ENCODE measurements around the gene MAGEF1.

The MAGEF1 gene

DNA sequence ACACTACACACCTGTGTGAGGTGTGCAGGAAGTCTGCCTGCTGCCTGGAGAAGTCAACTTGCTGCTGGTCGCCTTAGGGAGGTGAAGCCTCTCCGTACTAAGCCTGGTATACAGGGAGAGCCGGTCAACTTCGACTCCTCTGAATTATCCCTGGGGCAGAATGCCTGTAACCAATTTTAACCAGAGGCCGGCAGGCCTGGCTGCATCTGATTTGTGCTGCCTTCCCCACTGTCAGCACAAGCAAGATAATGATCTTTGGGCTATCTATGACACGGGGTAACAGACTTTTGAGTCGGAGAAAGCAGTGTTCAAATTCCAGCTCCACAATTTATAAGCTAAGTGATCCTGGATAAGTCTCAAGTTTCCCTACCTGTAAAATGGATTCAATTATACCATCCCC, 42.3 kb downstream of the MAGEF1 start:
- Histone ChIP-seq H3K4me1 (ENCODE audit: insufficient read depth, low read length) (no peaks in the 10 kb centered on the region), H3K4me3 (ENCODE audit: low read length) (no peak overlapping the region), H3K36me3 (ENCODE audit: insufficient read depth, low read depth, low read length) (no peaks in the 10 kb centered on the region), H3K9me3 (ENCODE audit: insufficient read depth, low read depth, low read length) (no peaks in the 10 kb centered on the region), H3K9ac (ENCODE audit: low read depth, low read length) (no peak overlapping the region), H3K27me3 (ENCODE audit: insufficient read depth, low read length) (no peaks in the 10 kb centered on the region), H3K27ac (ENCODE audit: low read length) (no peak overlapping the region)

DNA sequence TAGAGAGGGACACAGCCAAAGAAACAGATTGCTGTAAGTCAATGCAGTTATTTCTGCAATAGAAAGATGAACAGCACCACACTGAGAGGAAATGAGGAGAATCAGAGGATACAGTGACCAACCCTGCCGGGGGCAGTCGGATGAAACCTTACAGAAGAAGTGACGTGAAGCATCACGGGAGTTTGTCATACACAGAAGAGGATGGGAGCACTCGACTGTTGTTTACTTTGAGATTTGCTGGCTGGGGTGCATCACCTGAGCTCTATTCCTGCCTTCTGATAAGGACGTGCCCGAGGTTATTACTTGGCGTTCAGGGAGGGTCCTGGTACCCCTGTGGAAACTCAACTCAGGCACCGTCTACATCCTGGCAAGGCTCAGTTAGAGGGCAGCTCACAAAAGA, 45.4 kb downstream of the MAGEF1 start:
- Histone ChIP-seq H3K27ac (ENCODE audit: low read length) (no peak overlapping the region), H3K36me3 (ENCODE audit: insufficient read depth, low read depth, low read length) (no peaks in the 10 kb centered on the region), H3K4me3 (ENCODE audit: low read length) (no peak overlapping the region), H3K9me3 (ENCODE audit: insufficient read depth, low read depth, low read length) (no peaks in the 10 kb centered on the region), H3K4me1 (ENCODE audit: insufficient read depth, low read length) (no peaks in the 10 kb centered on the region; the same call in 1 of the 2 replicates), H3K9ac (ENCODE audit: low read depth, low read length) (no peak overlapping the region), H3K27me3 (ENCODE audit: insufficient read depth, low read length) (no peaks in the 10 kb centered on the region)

DNA sequence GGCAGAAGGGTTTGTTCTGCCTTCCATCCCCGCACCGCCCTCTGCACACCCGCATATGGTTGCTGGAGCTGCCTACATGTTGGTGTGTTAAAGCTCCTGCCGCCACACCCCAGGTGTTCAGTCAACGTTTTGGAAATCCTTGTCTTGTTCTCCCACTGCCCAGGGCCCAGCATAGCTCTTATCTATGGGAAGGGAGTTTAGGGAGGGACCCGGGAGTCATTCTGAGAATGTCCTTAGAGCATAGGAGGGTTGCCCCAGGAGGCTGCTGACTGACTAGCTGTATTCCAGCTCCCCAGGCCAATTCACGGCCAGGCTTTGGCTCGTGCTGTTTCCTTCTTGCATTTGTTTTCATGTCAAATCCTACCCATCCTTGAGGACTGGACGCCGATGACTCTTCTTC, 46.8 kb downstream of the MAGEF1 start:
- no peaks in the 10 kb centered on the region; the same call in 1 of the 2 replicates for H3K4me1 ChIP-seq (ENCODE audit: insufficient read depth, low read length)
- H3K9ac ChIP-seq (ENCODE audit: low read depth, low read length) = no peak overlapping the region
- H3K27me3 ChIP-seq (ENCODE audit: insufficient read depth, low read length) = no peaks in the 10 kb centered on the region
- no peak overlapping the region for H3K4me3 ChIP-seq (ENCODE audit: low read length)
- no peaks in the 10 kb centered on the region for H3K36me3 ChIP-seq (ENCODE audit: insufficient read depth, low read depth, low read length)
- no peaks in the 10 kb centered on the region for H3K9me3 ChIP-seq (ENCODE audit: insufficient read depth, low read depth, low read length)
- H3K27ac ChIP-seq (ENCODE audit: low read length) = no peak overlapping the region

DNA sequence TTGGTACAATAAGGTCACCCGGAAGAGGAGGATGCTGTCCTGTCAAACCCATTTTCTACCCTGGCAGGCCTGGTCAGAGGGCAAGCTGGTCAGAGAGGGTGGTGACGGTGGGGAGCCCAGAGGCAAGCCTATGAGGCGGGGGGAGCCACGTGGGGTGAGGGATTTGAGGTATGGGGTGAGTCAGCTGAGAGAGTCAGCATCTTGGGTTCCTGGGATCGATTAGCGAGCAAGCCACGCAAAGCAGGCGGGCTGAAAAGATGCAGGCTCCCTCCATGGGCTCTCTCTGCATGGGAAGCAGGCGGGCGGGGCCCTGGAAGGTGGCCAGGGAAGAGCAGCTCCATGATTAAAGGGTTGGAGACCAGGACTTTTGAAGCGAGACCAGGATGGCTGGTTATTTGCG, 48.1 kb downstream of the MAGEF1 start:
- Histone ChIP-seq H3K4me3 (ENCODE audit: low read length) (no peak overlapping the region), H3K36me3 (ENCODE audit: insufficient read depth, low read depth, low read length) (no peaks in the 10 kb centered on the region), H3K27ac (ENCODE audit: low read length) (no peak overlapping the region), H3K9ac (ENCODE audit: low read depth, low read length) (no peak overlapping the region), H3K4me1 (ENCODE audit: insufficient read depth, low read length) (peaks cover 8% of the 10 kb centered on the region; the same call in 1 of the 2 replicates), H3K27me3 (ENCODE audit: insufficient read depth, low read length) (no peaks in the 10 kb centered on the region), H3K9me3 (ENCODE audit: insufficient read depth, low read depth, low read length) (no peaks in the 10 kb centered on the region)

DNA sequence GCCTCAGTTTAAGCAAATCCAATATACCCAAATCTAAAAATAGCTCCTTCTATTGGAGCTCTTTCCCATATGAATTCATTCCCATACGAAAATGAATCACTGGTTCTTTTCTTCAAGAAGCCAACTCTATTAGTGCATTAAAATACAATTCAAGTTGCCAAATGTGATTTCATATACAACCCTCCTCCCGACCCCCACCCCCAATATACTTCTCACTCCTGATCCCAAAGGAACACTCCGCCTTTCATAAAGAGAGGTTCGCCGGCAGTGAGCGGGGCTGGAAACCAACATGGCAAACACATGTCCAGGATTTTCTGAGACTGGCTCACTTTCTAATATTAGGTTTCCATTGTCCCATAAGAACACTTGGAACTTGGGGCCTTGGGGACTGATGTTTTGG, 48.5 kb downstream of the MAGEF1 start:
- Histone ChIP-seq H3K9me3 (ENCODE audit: insufficient read depth, low read depth, low read length) (no peaks in the 10 kb centered on the region), H3K36me3 (ENCODE audit: insufficient read depth, low read depth, low read length) (no peaks in the 10 kb centered on the region), H3K27ac (ENCODE audit: low read length) (no peak overlapping the region), H3K9ac (ENCODE audit: low read depth, low read length) (no peak overlapping the region), H3K27me3 (ENCODE audit: insufficient read depth, low read length) (no peaks in the 10 kb centered on the region), H3K4me1 (ENCODE audit: insufficient read depth, low read length) (peaks cover 12% of the 10 kb centered on the region; the same call in 1 of the 2 replicates), H3K4me3 (ENCODE audit: low read length) (no peak overlapping the region)

DNA sequence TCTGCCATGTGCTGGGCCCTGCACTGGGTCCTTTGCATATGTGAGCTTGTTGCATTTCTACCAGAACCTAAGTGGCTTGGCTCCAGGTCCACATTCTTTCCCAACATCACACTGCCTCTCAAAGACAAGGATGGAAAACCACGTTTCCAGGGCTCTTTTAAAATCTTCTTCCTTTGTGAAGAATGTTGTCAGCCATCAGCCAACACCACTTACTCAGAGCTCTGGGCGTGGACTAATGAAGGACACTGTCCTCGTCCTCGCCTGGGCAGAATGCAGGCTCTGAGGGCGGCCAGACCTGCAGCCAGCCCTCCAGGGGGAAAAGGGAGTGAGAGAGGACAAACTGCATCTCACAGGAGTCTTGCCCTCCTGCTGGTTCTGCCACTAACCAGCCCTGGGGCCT, 49.7 kb downstream of the MAGEF1 start:
- H3K9me3 ChIP-seq (ENCODE audit: insufficient read depth, low read depth, low read length) = no peaks in the 10 kb centered on the region
- H3K27me3 ChIP-seq (ENCODE audit: insufficient read depth, low read length) = no peaks in the 10 kb centered on the region
- H3K36me3 ChIP-seq (ENCODE audit: insufficient read depth, low read depth, low read length) = no peaks in the 10 kb centered on the region
- no peak overlapping the region for H3K9ac ChIP-seq (ENCODE audit: low read depth, low read length)
- H3K4me1 ChIP-seq (ENCODE audit: insufficient read depth, low read length) = peaks cover 18% of the 10 kb centered on the region
- H3K4me3 ChIP-seq (ENCODE audit: low read length) = no peak overlapping the region
- no peak overlapping the region for H3K27ac ChIP-seq (ENCODE audit: low read length)

DNA sequence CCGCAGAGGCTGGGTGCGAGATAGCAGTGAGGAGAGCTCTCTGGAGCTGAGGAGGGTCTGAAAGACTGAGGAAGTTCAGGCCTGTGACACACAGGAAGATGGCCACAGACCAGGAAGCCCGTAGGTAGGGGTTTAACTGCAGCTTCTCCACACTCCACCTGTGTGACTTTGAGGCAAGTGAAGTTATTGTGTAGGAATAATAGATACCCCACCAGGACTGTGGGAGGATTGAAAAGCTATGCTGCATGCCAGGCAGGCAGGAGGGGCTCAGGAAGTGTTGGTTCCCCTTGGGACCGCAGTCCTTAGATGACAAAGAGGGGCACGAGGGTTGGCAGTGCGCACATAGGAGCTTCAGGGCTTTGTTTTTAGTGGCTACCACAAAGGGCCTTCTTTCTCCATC, 50.9 kb downstream of the MAGEF1 start:
- Histone ChIP-seq H3K9ac (ENCODE audit: low read depth, low read length) (no peak overlapping the region), H3K9me3 (ENCODE audit: insufficient read depth, low read depth, low read length) (no peaks in the 10 kb centered on the region), H3K27ac (ENCODE audit: low read length) (no peak overlapping the region), H3K4me1 (ENCODE audit: insufficient read depth, low read length) (peaks cover 25% of the 10 kb centered on the region), H3K27me3 (ENCODE audit: insufficient read depth, low read length) (no peaks in the 10 kb centered on the region), H3K4me3 (ENCODE audit: low read length) (no peak overlapping the region), H3K36me3 (ENCODE audit: insufficient read depth, low read depth, low read length) (no peaks in the 10 kb centered on the region)
